K562 (cell line): ENCODE measurements around the gene CCDC7.

Source experiments
- E2F4 ChIP-seq: sonication (generic); formaldehyde crosslinking; IDR thresholded peaks from 2 replicates; pipeline ENCODE4 v1.8.0; 2022; ENCODE audit warnings: mild to moderate bottlenecking, low read depth, missing genetic modification reagents
- ESRRA ChIP-seq: fragments of 450-650 bp; IDR thresholded peaks from 2 replicates; pipeline ENCODE4 v1.6.1; 2014; ENCODE audit warnings: low read depth, mild to moderate bottlenecking, moderate library complexity, borderline replicate concordance
- FOSL1 ChIP-seq: fragments of 200-800 bp; sonication (Bioruptor generic); conservative IDR thresholded peaks from 2 replicates; pipeline ENCODE4 v1.6.1; 2016; ENCODE audit warnings: missing genetic modification characterization, missing compliant biosample characterization
- HES1 ChIP-seq: fragments of 450-650 bp; IDR thresholded peaks from 2 replicates; pipeline ENCODE4 v1.6.1; 2016; ENCODE audit warnings: low read depth, mild to moderate bottlenecking, moderate library complexity
- JUNB ChIP-seq: fragments of 450-650 bp; formaldehyde crosslinking; conservative IDR thresholded peaks from 2 replicates; pipeline ENCODE4 v1.4.0; 2020; ENCODE audit warnings: mild to moderate bottlenecking
- KDM1A ChIP-seq, 2 experiments: fragments of 450-650 bp; IDR thresholded peaks; 2 replicates each; pipeline ENCODE4 v1.6.1; 2016; ENCODE audit warnings: mild to moderate bottlenecking in 2 of 2
- KDM5B ChIP-seq: fragments of 200-600 bp; sonication (generic); IDR thresholded peaks from 2 replicates; pipeline ENCODE4 v1.6.1; 2012; ENCODE audit warnings: low read depth, mild to moderate bottlenecking, moderate library complexity, low read length, control low read depth, inconsistent platforms; ENCODE audit not compliant: insufficient replicate concordance
- NR1H2 ChIP-seq: sonication (generic); formaldehyde crosslinking; IDR thresholded peaks from 2 replicates; pipeline ENCODE4 v1.4.0; 2020; ENCODE audit warnings: mild to moderate bottlenecking, missing genetic modification reagents
- SIN3A ChIP-seq, 2 experiments: fragments of 150-350 bp in 1 of 2; IDR thresholded peaks; 2 replicates each; pipeline ENCODE4 v1.6.1; 2011 to 2016; ENCODE audit warnings: borderline replicate concordance in 2 of 2, low read depth in 2 of 2, low read length in 2 of 2, mild to moderate bottlenecking in 2 of 2, moderate library complexity in 2 of 2; ENCODE audit not compliant: control insufficient read depth in 1 of 2
- SMARCC2 ChIP-seq: fragments of 450-650 bp; IDR thresholded peaks from 2 replicates; pipeline ENCODE4 v1.6.1; 2017; ENCODE audit warnings: antibody characterized with exemption, moderate library complexity, mild to moderate bottlenecking, low read depth
- ZNF174 ChIP-seq: fragments of 250-450 bp; sonication (Bioruptor Pico); IDR thresholded peaks from 2 replicates; pipeline ENCODE4 v1.4.0; 2020; ENCODE audit warnings: mild to moderate bottlenecking
- TF ChIP-seq, protein P1 (sequence below): fragments of 200-800 bp; sonication (Bioruptor generic); IDR thresholded peaks from 2 replicates; pipeline ENCODE4 v1.6.1; 2017; ENCODE audit warnings: missing genetic modification characterization, missing compliant biosample characterization
- TF ChIP-seq, protein P2 (sequence below): IDR thresholded peaks from 3 replicates; pipeline ENCODE4 v1.6.1; 2011; ENCODE audit warnings: borderline replicate concordance, mild to moderate bottlenecking, moderate library complexity; ENCODE audit not compliant: insufficient read length; ENCODE audit errors: extremely low read depth

DNA sequence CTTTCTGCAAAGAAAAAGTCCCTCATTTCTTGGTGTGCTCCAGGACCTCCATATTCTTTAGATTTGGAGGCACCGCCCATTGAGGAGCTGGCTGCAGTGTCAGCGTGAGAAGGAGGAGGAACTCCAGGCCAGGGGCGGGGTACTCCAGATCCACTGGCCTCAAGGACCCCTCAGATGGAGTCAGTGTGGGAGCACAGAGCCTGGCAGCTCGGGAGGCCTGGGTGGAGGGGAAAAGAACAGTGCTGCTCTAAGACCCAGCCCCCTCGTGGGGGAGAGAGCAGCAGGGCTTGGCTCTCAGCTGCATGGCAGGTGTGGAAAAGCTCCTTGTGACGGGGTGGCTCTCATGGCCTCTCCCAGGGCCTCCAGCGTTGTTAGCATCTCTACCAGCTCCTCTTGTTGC is 441.5 kb downstream of the CCDC7 start:
- TF ChIP-seq SMARCC2 (no peak), NR1H2 (CRISPR knock-in tag) (no peak), E2F4 (no peak), SIN3A (IDR thresholded peaks at IDR 0.05; ENCODE audit: borderline replicate concordance in 2 of 2, control insufficient read depth in 1 of 2, low read depth in 2 of 2, low read length in 2 of 2) (no peak), KDM5B (no peak), ESRRA (no peak), HES1 (no peak), ZNF174 (CRISPR knock-in tag) (no peak), FOSL1 (tag) (no peak), JUNB (CRISPR knock-in tag) (no peak), KDM1A (IDR thresholded peaks at IDR 0.05) (no peak)
- TF ChIP-seq, protein P1, sequence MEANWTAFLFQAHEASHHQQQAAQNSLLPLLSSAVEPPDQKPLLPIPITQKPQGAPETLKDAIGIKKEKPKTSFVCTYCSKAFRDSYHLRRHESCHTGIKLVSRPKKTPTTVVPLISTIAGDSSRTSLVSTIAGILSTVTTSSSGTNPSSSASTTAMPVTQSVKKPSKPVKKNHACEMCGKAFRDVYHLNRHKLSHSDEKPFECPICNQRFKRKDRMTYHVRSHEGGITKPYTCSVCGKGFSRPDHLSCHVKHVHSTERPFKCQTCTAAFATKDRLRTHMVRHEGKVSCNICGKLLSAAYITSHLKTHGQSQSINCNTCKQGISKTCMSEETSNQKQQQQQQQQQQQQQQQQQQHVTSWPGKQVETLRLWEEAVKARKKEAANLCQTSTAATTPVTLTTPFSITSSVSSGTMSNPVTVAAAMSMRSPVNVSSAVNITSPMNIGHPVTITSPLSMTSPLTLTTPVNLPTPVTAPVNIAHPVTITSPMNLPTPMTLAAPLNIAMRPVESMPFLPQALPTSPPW (CRISPR knock-in tag), result no peak
- TF ChIP-seq, protein P2, sequence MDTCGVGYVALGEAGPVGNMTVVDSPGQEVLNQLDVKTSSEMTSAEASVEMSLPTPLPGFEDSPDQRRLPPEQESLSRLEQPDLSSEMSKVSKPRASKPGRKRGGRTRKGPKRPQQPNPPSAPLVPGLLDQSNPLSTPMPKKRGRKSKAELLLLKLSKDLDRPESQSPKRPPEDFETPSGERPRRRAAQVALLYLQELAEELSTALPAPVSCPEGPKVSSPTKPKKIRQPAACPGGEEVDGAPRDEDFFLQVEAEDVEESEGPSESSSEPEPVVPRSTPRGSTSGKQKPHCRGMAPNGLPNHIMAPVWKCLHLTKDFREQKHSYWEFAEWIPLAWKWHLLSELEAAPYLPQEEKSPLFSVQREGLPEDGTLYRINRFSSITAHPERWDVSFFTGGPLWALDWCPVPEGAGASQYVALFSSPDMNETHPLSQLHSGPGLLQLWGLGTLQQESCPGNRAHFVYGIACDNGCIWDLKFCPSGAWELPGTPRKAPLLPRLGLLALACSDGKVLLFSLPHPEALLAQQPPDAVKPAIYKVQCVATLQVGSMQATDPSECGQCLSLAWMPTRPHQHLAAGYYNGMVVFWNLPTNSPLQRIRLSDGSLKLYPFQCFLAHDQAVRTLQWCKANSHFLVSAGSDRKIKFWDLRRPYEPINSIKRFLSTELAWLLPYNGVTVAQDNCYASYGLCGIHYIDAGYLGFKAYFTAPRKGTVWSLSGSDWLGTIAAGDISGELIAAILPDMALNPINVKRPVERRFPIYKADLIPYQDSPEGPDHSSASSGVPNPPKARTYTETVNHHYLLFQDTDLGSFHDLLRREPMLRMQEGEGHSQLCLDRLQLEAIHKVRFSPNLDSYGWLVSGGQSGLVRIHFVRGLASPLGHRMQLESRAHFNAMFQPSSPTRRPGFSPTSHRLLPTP, result no peak
